Erythroblast (primary cell): ENCODE measurements around the gene MRPL44.
A peak's percentile ranks its signal among the peaks of the same experiment; 100 is the strongest.

Experiments used
- DNase-seq, 2 experiments: peaks; one replicate each; lab custom pipeline; 2025; lab: John Stamatoyannopoulos, UW
- GATA1 ChIP-seq: IDR thresholded peaks from 2 replicates; pipeline ENCODE4 v1.6.1; 2011; ENCODE audit warnings: low read depth, mild to moderate bottlenecking, control low read depth, low read length, moderate library complexity
- POLR2A ChIP-seq: IDR thresholded peaks from 2 replicates; pipeline ENCODE4 v1.6.1; 2011; ENCODE audit warnings: mild to moderate bottlenecking, low read length

Gene MRPL44

DNA sequence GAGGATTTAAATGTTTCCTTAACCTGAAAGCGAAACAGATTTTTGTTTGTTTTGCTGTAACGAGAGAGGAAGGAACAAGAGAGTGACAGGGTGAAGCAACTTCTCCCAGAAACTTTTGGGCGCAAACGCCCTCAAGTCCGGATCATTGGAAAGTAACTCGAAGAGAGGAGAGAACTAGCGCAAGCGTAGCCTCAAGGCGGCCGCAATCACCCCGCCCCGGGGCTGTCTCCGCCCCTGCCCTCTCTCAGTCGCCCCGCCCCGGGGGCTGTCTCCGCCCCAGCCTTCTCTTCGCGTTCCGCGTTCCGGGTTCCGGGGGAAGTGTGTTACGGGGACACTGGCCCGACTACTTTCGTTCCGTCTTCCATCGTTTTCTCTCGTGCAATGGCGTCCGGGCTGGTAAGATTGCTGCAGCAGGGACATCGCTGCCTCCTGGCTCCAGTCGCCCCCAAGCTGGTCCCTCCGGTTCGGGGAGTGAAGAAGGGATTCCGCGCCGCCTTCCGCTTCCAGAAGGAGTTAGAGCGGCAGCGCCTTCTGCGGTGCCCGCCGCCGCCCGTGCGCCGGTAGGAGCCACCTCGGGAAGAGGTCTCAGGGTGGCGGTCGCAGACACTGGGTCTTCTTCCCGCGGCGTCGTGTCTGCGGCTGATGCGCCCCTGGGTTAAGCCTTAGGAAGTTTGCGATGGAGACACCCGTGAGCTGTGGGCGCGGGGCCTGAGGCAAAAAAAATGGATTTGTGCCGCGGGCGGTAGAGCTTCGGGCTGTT lies at the start of gene MRPL44:
TSS of gene MRPL44 (plus strand) at position 372 of the 760 bp plus-strand sequence. CDS start at position 382, 10 bp downstream.
- peak; percentile 95 to 98 for DNase-seq
- TF ChIP-seq POLR2A (peak; percentile 83), GATA1 (no peak)

DNA sequence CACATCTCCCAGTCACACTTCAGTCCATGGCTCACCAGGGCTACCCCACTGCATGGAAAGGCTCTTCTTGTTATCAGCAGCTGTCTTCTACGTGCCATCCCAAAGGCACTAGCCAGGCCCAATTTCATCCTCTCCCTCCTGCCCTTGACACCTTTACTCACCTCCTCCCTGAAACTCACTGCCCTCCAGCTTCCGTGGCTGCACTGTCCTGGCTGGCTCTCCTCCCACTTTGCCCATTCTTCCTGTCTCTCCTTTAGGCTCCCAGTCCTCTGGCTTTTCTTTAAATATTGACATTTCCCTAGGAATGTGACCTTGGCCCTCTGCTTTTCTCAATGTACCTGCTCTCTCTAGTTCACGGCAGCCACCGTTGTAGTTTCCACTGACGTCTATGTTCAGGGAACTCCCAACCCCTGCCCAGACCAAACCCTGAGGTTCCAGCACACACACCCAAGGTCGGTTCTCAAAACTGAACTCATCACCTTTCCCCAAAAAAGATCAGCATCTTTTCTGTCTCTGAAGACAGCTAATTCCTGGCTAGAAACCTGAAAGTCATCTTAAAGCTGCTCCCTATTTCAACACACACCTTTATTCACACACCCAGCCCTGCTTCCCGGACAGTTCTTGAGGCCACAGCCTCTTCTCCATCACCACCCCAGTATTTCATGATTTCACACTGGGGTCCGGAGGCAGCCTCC lies 48.8 kb upstream of the MRPL44 start:
- TF ChIP-seq POLR2A, result no peak
- TF ChIP-seq GATA1, result no peak
- DNase-seq, result no peak

- no peak for DNase-seq
- TF ChIP-seq GATA1, result no peak
- no peak for TF ChIP-seq POLR2A
Measured at GRCh38 chr2:223909001-223909741, 48.1 kb upstream of the MRPL44 start.

DNA sequence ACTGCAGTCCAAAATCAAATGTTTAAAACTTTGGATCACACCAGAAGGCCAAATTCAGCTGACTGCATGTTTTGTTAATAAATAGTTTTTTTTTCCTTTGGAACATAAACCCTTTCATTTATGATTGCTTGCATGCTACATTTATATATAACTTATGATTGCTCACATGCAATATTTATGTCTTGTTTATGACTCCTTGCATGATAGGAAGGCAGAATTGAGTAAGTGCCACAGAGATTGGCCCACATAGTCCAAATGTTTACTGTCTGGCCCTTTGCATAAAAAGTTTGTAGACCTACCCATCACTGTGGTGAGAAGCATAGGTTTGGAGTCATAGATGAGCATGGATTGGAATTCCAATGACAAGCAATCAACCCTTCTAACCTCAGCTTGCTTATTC lies 42.9 kb upstream of the MRPL44 start:
- no peak for DNase-seq

DNA sequence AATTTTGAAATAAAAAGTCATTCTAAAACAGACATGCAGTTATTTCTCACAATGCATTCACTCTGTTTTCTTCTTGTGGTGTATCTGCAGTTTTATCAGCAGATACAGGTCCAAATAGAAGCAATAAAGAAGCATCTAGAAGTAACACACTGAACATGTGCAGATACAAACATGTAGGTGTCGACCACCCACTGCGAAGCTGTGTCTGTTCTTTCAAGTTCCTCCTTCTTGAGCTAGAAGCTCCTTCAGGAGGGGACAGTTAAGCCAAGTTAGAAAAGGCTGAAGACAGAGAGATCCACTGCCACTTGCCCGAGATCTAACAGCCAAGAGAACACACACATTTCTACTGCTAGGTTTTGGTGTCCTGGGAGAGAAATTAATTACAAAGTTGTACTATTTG lies 42.2 kb upstream of the MRPL44 start:
- no peak for DNase-seq
- TF ChIP-seq GATA1 (no peak), POLR2A (no peak)

More for the DNA sequence above, 42.9 kb upstream of the MRPL44 start:
- TF ChIP-seq GATA1, result no peak
- no peak for TF ChIP-seq POLR2A

DNA sequence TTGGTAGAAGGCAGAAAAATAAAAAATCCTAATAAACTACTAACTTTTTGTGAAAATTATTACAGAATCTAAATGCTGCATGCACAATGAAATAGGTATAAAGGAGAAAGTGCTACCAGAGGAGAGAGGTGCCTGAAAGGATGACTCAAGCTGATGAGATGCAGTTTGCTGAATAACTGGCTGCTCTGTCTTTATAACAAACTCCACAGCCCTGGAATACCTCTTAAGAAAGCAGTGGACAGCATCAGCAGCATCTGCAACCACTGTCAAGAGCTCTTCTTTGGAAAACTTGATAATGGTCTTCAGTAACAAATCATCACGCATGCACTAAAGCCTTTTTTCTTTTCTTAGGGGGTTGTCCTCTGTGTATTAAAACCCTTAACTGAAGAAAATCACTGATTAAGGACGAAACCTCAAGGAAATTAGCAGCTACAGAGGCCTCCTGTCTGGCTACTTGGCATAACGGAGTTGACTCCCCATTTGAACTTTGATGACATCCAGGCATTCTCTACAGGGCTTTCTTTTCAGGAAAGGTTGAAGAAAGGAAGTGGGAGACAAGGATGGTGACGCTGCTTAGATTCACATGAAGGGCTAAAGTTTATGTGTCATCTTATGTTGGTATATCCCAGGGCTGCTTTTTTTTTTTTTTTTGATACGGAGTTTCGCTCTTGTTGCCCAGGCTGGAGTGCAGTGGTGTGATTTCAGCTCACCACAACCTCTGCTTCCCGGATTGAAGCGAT lies 40.9 kb upstream of the MRPL44 start:
- no peak for DNase-seq
- TF ChIP-seq GATA1, result no peak
- TF ChIP-seq POLR2A, result no peak

GRCh38 chr2:223918671-223919134 lies 38.6 kb upstream of the MRPL44 start:
- no peak for TF ChIP-seq GATA1
- TF ChIP-seq POLR2A, result no peak
- no peak for DNase-seq

- no peak for DNase-seq
- TF ChIP-seq GATA1, result no peak
Measured at GRCh38 chr2:223920109-223920508, 37.2 kb upstream of the MRPL44 start.

GRCh38 chr2:223921204-223921603 lies 36.1 kb upstream of the MRPL44 start:
- no peak for DNase-seq
- no peak for TF ChIP-seq GATA1
- TF ChIP-seq POLR2A, result no peak

GRCh38 chr2:223922308-223922707 lies 35.0 kb upstream of the MRPL44 start:
- DNase-seq, result no peak
- TF ChIP-seq POLR2A, result no peak
- TF ChIP-seq GATA1, result no peak

- TF ChIP-seq GATA1, result no peak
- no peak for TF ChIP-seq POLR2A
- no peak for DNase-seq
Measured at GRCh38 chr2:223923976-223924375, 33.3 kb upstream of the MRPL44 start.

DNA sequence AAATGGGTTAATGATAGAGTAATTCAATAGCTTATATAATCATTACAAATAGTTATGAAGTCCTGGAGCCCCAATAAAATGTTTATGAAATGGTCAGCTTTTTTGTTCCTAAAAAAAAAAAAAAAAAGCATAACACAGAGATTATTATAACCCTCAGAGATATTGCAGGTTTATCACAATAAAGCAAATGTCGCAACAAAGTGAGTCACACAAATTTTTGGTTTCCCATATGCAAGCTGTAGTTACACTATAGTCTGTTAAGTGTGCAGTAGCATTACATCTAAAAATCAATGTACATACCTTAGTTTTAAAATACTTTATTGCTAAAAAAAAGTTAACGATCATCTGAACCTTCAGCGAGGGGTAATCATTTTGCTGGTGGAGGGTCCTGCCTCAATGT lies 32.2 kb upstream of the MRPL44 start:
- TF ChIP-seq GATA1, result no peak
- TF ChIP-seq POLR2A, result no peak
- no peak for DNase-seq
